K562 (cell line): ENCODE results near the gene NOTCH1. TPM values are rescaled to one million over a fixed set of nuclear protein-coding genes. Genes with fewer than 3 reads are reported as not detected.

Experiments used
- ELK1 ChIP-seq: sonication (generic); formaldehyde crosslinking; IDR thresholded peaks from 2 replicates; pipeline ENCODE4 v1.8.1; 2022; ENCODE audit warnings: missing genetic modification reagents
- ESRRB ChIP-seq: fragments of 250-450 bp; sonication (Bioruptor Pico); IDR thresholded peaks from 2 replicates; pipeline ENCODE4 v1.5.0; 2020; ENCODE audit warnings: mild to moderate bottlenecking, moderate library complexity, borderline replicate concordance
- GABPA ChIP-seq: fragments of 200-800 bp; sonication (Bioruptor generic); conservative IDR thresholded peaks from 2 replicates; pipeline ENCODE4 v1.6.1; 2016; ENCODE audit warnings: low read depth, missing genetic modification characterization, missing compliant biosample characterization
- GTF2A2 ChIP-seq: IDR thresholded peaks from 2 replicates; pipeline ENCODE4 v1.6.1; 2016; ENCODE audit warnings: mild to moderate bottlenecking, missing genetic modification characterization, missing compliant biosample characterization
- HMG20A ChIP-seq: fragments of 450-650 bp; formaldehyde crosslinking; conservative IDR thresholded peaks from 2 replicates; pipeline ENCODE4 v1.4.0; 2020; ENCODE audit warnings: mild to moderate bottlenecking, mixed read lengths
- MCM2 ChIP-seq: fragments of 450-650 bp; IDR thresholded peaks from 2 replicates; pipeline ENCODE4 v1.6.1; 2017; ENCODE audit warnings: low read depth, mild to moderate bottlenecking
- NCOA1 ChIP-seq: fragments of 450-650 bp; IDR thresholded peaks from 2 replicates; pipeline ENCODE4 v1.6.1; 2016; ENCODE audit warnings: low read depth
- RNF219 ChIP-seq: fragments of 250-450 bp; sonication (Bioruptor Pico); IDR thresholded peaks from 2 replicates; pipeline ENCODE4 v1.5.0; 2022; ENCODE audit warnings: mild to moderate bottlenecking
- SRSF1 ChIP-seq: fragments of 200-400 bp; formaldehyde crosslinking; IDR thresholded peaks from 2 replicates; pipeline ENCODE4 v1.6.1; 2017; ENCODE audit warnings: mild to moderate bottlenecking, low read depth, low read length, moderate library complexity
- TGIF2 ChIP-seq: sonication (generic); formaldehyde crosslinking; IDR thresholded peaks from 2 replicates; pipeline ENCODE4 v1.8.1; 2022; ENCODE audit warnings: mild to moderate bottlenecking, missing genetic modification reagents, moderate library complexity
- UBTF ChIP-seq, 2 experiments: IDR thresholded peaks; 2 replicates each; pipeline ENCODE4 v1.6.1; 2012; ENCODE audit warnings: improper control_type of control experiment in 2 of 2, low read depth in 2 of 2, low read length in 2 of 2, borderline replicate concordance in 1 of 2
- ZBTB11 ChIP-seq, 3 experiments: fragments of 200-800 bp in 1 of 3; fragments of 250-450 bp in 1 of 3; fragments of 450-650 bp in 1 of 3; sonication (Bioruptor Pico) in 1 of 3; sonication (Bioruptor generic) in 1 of 3; formaldehyde crosslinking in 1 of 3; IDR thresholded peaks; 2 replicates each; pipeline versions ENCODE4 v1.6.1 to v1.8.0; 2016 to 2022; ENCODE audit warnings: mild to moderate bottlenecking in 2 of 3, missing genetic modification characterization in 2 of 3, missing compliant biosample characterization in 1 of 3, moderate library complexity in 1 of 3
- ZBTB17 ChIP-seq: fragments of 450-650 bp; formaldehyde crosslinking; IDR thresholded peaks from 2 replicates; pipeline ENCODE4 v1.4.0; 2020; ENCODE audit warnings: mild to moderate bottlenecking
- ZBTB2 ChIP-seq: fragments of 450-650 bp; IDR thresholded peaks from 2 replicates; pipeline ENCODE4 v1.6.1; 2016; ENCODE audit warnings: antibody characterized with exemption
- ZNF384 ChIP-seq: IDR thresholded peaks from 2 replicates; pipeline ENCODE4 v1.6.1; 2012; ENCODE audit warnings: low read depth, low read length, improper control_type of control experiment
- polyA plus RNA-seq, 8 experiments: library from polyadenylated mRNA; depleted of rRNA in 4 of 8; stranded (reverse) in 5 of 8; unstranded in 3 of 8; fragments of >200 nt; fragmentation: Nextera tagmentation in 2 of 8; fragmentation: Illumina TruSeq in 1 of 8; extraction: Ambion mirVana in 2 of 8; extraction: Trizol in 1 of 8; gene quantifications; 2 replicates each; pipeline versions ENCODE4 v1.2.1 to v1.2.3, GENCODE V29; 2011 to 2014; ENCODE audit warnings: inconsistent platforms in 1 of 8, missing spikeins in 1 of 8
- total RNA-seq, 7 experiments: library from RNA; depleted of rRNA in 6 of 7; stranded (reverse); fragments of >200 nt in 6 of 7; fragmentation: Illumina TruSeq in 2 of 7; extraction: Trizol in 2 of 7; gene quantifications; 2 replicates each; pipeline versions ENCODE4 v1.2.1 to v1.2.3, GENCODE V29; 2011 to 2021; ENCODE audit warnings: low replicate concordance in 1 of 7

The NOTCH1 gene
- total and polyA plus RNA-seq, 9 of the 15 experiments (the other 6 are each of a cell fraction or from before 2014, with no cell fraction given) = 0.03 to 31.4 (median 2.3) TPM

- TF ChIP-seq ZBTB2 = no peak
- TF ChIP-seq RNF219 (CRISPR knock-in tag) = no peak
- TF ChIP-seq MCM2 = no peak
- no peak for TF ChIP-seq ELK1 (CRISPR knock-in tag)
- TF ChIP-seq UBTF (IDR thresholded peaks at IDR 0.05; ENCODE audit: borderline replicate concordance in 1 of 2, low read depth in 2 of 2, low read length in 2 of 2) = no peak
- no peak for TF ChIP-seq ZBTB17 (CRISPR knock-in tag)
- no peak for TF ChIP-seq SRSF1
- TF ChIP-seq ESRRB = no peak
- TF ChIP-seq NCOA1 = no peak
- TF ChIP-seq HMG20A (CRISPR knock-in tag) = no peak
- TF ChIP-seq TGIF2 (CRISPR knock-in tag) = no peak
- no peak for TF ChIP-seq GABPA
- no peak for TF ChIP-seq ZBTB11 (CRISPR knock-in tag; IDR thresholded peaks at IDR 0.05)
- no peak for TF ChIP-seq GTF2A2 (tag)
- TF ChIP-seq ZNF384 = no peak
Measured at GRCh38 chr9:136485049-136486045, 60.5 kb downstream of the NOTCH1 start (continued).
